IMR-90 (cell line): ENCODE data around the gene SIM2. TPM values are rescaled to one million over a fixed set of nuclear protein-coding genes. Genes with fewer than 3 reads are reported as not detected.

Experiments used
- ATAC-seq: fragments of 200-7000 bp; cut with Tn5 transposase; 2 replicates; pipeline ENCODE4 v1.9.1; 2020; ENCODE audit warnings: low read depth, mild to moderate bottlenecking, moderate library complexity
- BruUV-seq: library from RNA; stranded (reverse); fragments of 400-500 nt; replicated peaks from 2 replicates; lab custom pipeline; 2021; lab: Mats Ljungman, UMichigan
- CTCF ChIA-PET: fragments of 300-600 bp; formaldehyde crosslinking; extraction: SDS; loops from one replicate; lab custom pipeline; 2021; ENCODE audit warnings: antibody characterized with exemption; lab: Yijun Ruan, JAX
- POLR2A ChIA-PET: fragments of 300-600 bp; sonication (Branson Sonifier 250); formaldehyde crosslinking; loops from one replicate; lab custom pipeline; 2022; ENCODE audit warnings: antibody characterized with exemption; ENCODE audit not compliant: unreplicated experiment; lab: Charles Lee
- DNase-seq: peaks from one replicate; pipeline ENCODE4 v3.0.0; 2013
- H2AFZ ChIP-seq: replicated peaks from 2 replicates; pipeline ENCODE3; 2013; ENCODE audit warnings: low read length, mild to moderate bottlenecking; ENCODE audit not compliant: poor library complexity
- H2AK5ac ChIP-seq: 2 replicates; pipeline ENCODE4 v1.6.1; 2013; ENCODE audit warnings: low read depth, low read length, inconsistent platforms
- H2AK9ac ChIP-seq: replicated peaks from 2 replicates; pipeline ENCODE3; 2013; ENCODE audit warnings: mild to moderate bottlenecking, low read depth, low read length, moderate library complexity; ENCODE audit not compliant: poor library complexity
- H2BK120ac ChIP-seq: 2 replicates; pipeline ENCODE4 v1.6.1; 2013; ENCODE audit warnings: low read depth, low read length, inconsistent platforms
- H2BK15ac ChIP-seq: 3 replicates; pipeline ENCODE4 v1.6.1; 2013; ENCODE audit warnings: low read depth, low read length, inconsistent platforms
- H2BK20ac ChIP-seq: 2 replicates; pipeline ENCODE4 v1.6.1; 2013; ENCODE audit warnings: low read depth, mild to moderate bottlenecking, inconsistent platforms, low read length, moderate library complexity
- H2BK5ac ChIP-seq: 2 replicates; pipeline ENCODE4 v1.6.1; 2013; ENCODE audit warnings: mild to moderate bottlenecking, low read depth, low read length, inconsistent platforms; ENCODE audit not compliant: poor library complexity, severe bottlenecking
- H3K14ac ChIP-seq: replicated peaks from 2 replicates; pipeline ENCODE4 v1.6.1; 2013; ENCODE audit warnings: low read depth, low read length, inconsistent platforms
- H3K18ac ChIP-seq: 2 replicates; pipeline ENCODE4 v1.6.1; 2013; ENCODE audit warnings: low read depth, low read length, control low read depth
- H3K23ac ChIP-seq: 2 replicates; pipeline ENCODE4 v1.6.1; 2013; ENCODE audit warnings: low read depth, low read length, inconsistent platforms
- H3K27ac ChIP-seq: 2 replicates; pipeline ENCODE4 v1.5.1; 2013; ENCODE audit warnings: mild to moderate bottlenecking, control low read depth, low read length; ENCODE audit not compliant: insufficient read depth
- H3K27me3 ChIP-seq: 2 replicates; pipeline ENCODE4 v1.6.1; 2013; ENCODE audit warnings: low read length; ENCODE audit not compliant: control insufficient read depth, insufficient read depth
- H3K36me3 ChIP-seq: 2 replicates; pipeline ENCODE4 v1.6.1; 2013; ENCODE audit warnings: low read length, mixed read lengths; ENCODE audit not compliant: control insufficient read depth, insufficient read depth
- H3K4ac ChIP-seq: 2 replicates; pipeline ENCODE4 v1.6.1; 2013; ENCODE audit warnings: low read depth, low read length, inconsistent platforms
- H3K4me1 ChIP-seq: 2 replicates; pipeline ENCODE4 v1.6.1; 2013; ENCODE audit warnings: low read length, mixed read lengths; ENCODE audit not compliant: control insufficient read depth, insufficient read depth
- H3K4me2 ChIP-seq: 2 replicates; pipeline ENCODE4 v1.6.1; 2013; ENCODE audit warnings: low read depth, mild to moderate bottlenecking, control low read depth, low read length, moderate library complexity
- H3K4me3 ChIP-seq: 2 replicates; pipeline ENCODE4 v1.5.1; 2013; ENCODE audit warnings: low read depth, mild to moderate bottlenecking, control low read depth, low read length, moderate library complexity; ENCODE audit not compliant: insufficient read depth
- H3K56ac ChIP-seq: 2 replicates; pipeline ENCODE4 v1.6.1; 2013; ENCODE audit warnings: low read length, inconsistent platforms; ENCODE audit not compliant: insufficient read depth; ENCODE audit errors: extremely low read depth
- H3K79me1 ChIP-seq, 2 experiments: 2 replicates each; pipeline ENCODE4 v1.6.1; 2013; ENCODE audit warnings: low read length in 2 of 2, inconsistent platforms in 1 of 2, low read depth in 1 of 2
- H3K9ac ChIP-seq: 2 replicates; pipeline ENCODE4 v1.6.1; 2013; ENCODE audit warnings: low read depth, low read length, control low read depth
- H3K9me1 ChIP-seq: 2 replicates; pipeline ENCODE4 v1.6.1; 2013; ENCODE audit warnings: low read length, inconsistent platforms; ENCODE audit not compliant: insufficient read depth
- H3K9me3 ChIP-seq: 2 replicates; pipeline ENCODE4 v1.6.1; 2013; ENCODE audit warnings: low read length; ENCODE audit not compliant: control insufficient read depth, insufficient read depth
- H4K20me1 ChIP-seq: 2 replicates; pipeline ENCODE4 v1.6.1; 2013; ENCODE audit warnings: low read length, inconsistent platforms; ENCODE audit not compliant: insufficient read depth
- H4K5ac ChIP-seq: 2 replicates; pipeline ENCODE4 v1.6.1; 2013; ENCODE audit warnings: mild to moderate bottlenecking, low read depth, low read length, control low read depth
- H4K8ac ChIP-seq, 2 experiments: 2 replicates each; pipeline ENCODE4 v1.6.1; 2013; ENCODE audit warnings: low read depth in 2 of 2, low read length in 2 of 2, control low read depth in 1 of 2, inconsistent platforms in 1 of 2
- H4K91ac ChIP-seq: 2 replicates; pipeline ENCODE4 v1.6.1; 2013; ENCODE audit warnings: low read depth, low read length, inconsistent platforms; ENCODE audit not compliant: insufficient read depth
- BHLHE40 ChIP-seq: fragments of 150-350 bp; IDR thresholded peaks from 2 replicates; pipeline ENCODE4 v1.6.1; 2016; ENCODE audit warnings: mild to moderate bottlenecking, low read depth, low read length
- CEBPB ChIP-seq: IDR thresholded peaks from 2 replicates; pipeline ENCODE4 v1.6.1; 2012; ENCODE audit warnings: low read depth, low read length, improper control_type of control experiment
- MAZ ChIP-seq: IDR thresholded peaks from 2 replicates; pipeline ENCODE4 v1.6.1; 2012; ENCODE audit warnings: low read depth, mild to moderate bottlenecking, low read length, improper control_type of control experiment, moderate library complexity, borderline replicate concordance
- POLR2A ChIP-seq: IDR thresholded peaks from 2 replicates; pipeline ENCODE4 v1.6.1; 2012; ENCODE audit warnings: mild to moderate bottlenecking, low read depth, low read length
- WGBS, 2 experiments: methylation state at CpG; one replicate each; pipeline versions ENCODE4 v1.1.5 to v1.1.7; 2013; ENCODE audit warnings: missing lambda C conversion rate in 2 of 2; ENCODE audit not compliant: insufficient read length in 1 of 2; ENCODE audit errors: extremely low coverage in 2 of 2; 5-methylcytosine and 5-hydroxymethylcytosine counted together
- dilution Hi-C: fragments of 300-500 bp; cut with HindIII; formaldehyde crosslinking; loops from one replicate; pipeline ENCODE4 v1.14.3; 2018; ENCODE audit warnings: low sequenced_read_pairs; ENCODE audit not compliant: unreplicated experiment
- in situ Hi-C: fragments of 300-500 bp; cut with MboI; formaldehyde crosslinking; loops from 3 replicates; pipeline ENCODE4 v1.14.3; 2019; ENCODE audit warnings: low sequenced_read_pairs, inconsistent platforms, mixed read lengths
- intact Hi-C: fragments of 100-400 bp; cut with micrococcal nuclease; formaldehyde crosslinking; loops from 2 replicates; pipeline ENCODE4 v1.10.0; 2022
- polyA plus RNA-seq, 3 experiments: library from polyadenylated mRNA; depleted of rRNA; stranded (reverse); fragments of >200 nt; gene quantifications; 2 replicates each; pipeline ENCODE4 v1.2.3, GENCODE V29; 2012; ENCODE audit warnings: low replicate concordance in 1 of 3
- total RNA-seq: library from RNA; depleted of rRNA; stranded (reverse); fragments of >200 nt; gene quantifications from 2 replicates; pipeline ENCODE4 v1.2.3, GENCODE V29; 2012

The SIM2 gene
- total and polyA plus RNA-seq, 2 of the 4 experiments (the other 2 are of a cell fraction) = 2.2 to 7.5 TPM

- TF ChIP-seq BHLHE40 (no peak), POLR2A (no peak), CEBPB (no peak)
Observed at GRCh38 chr21:36690628-36691554, 8.0 kb upstream of the SIM2 start (continued).

GRCh38 chr21:36691555-36692041 is 7.3 kb upstream of the SIM2 start:
- Histone ChIP-seq H3K4me3 (no peak overlapping the region), H2AK9ac (no peak overlapping the region), H3K4ac (no peak overlapping the region), H2BK20ac (0 out of 2 replicates have a peak overlapping the region, but pooled peaks have one; percentile 4), H3K36me3 (no peaks in the 10 kb centered on the region), H3K9me1 (peaks cover 2% of the 10 kb centered on the region; the same call in 1 of the 2 replicates), H4K20me1 (peaks cover 11% of the 10 kb centered on the region; the same call in 1 of the 2 replicates), H3K9me3 (peaks cover 20% of the 10 kb centered on the region), H4K5ac (no peak overlapping the region), H3K56ac (no peak overlapping the region), H3K14ac (no peak overlapping the region), H3K9ac (no peak overlapping the region), H3K4me2 (no peak overlapping the region), H3K79me1 (no peaks in the 10 kb centered on the region), H3K23ac (no peak overlapping the region), H2BK120ac (no peak overlapping the region), H4K91ac (no peak overlapping the region), H3K27ac (no peak overlapping the region), H3K18ac (no peak overlapping the region), H2AFZ (no peak overlapping the region), H2BK5ac (no peak overlapping the region), H2AK5ac (no peak overlapping the region), H3K4me1 (no peaks in the 10 kb centered on the region), H2BK15ac (no peak overlapping the region), H4K8ac (no peak overlapping the region), H3K27me3 (peaks cover 88% of the 10 kb centered on the region)
- DNase-seq (peak; percentile 15), ATAC-seq (no peak)
- no TSS peak for BruUV-seq
- dilution Hi-C loops (no loop called here), in situ Hi-C loops (no loop called here), intact Hi-C loops (no loop called here)
- no peak for TF ChIP-seq POLR2A
- TF ChIP-seq MAZ = no peak
- ChIA-PET POLR2A (no interaction called here), CTCF (interaction anchor here (0.7 to 1.4 kb wide), 2 partner anchors 61 to 226 kb away, joined by 3 read pairs; no protein-coding TSS in a partner anchor)
- WGBS, 2 experiments = 0% methylated on average over 2 of the region's 18 CpGs; no CpG with 5 or more reads in 1 of the 2 experiments
